HPDE6-E6E7 (cell line): ENCODE data around the gene BRI3.

Experiments used
- DNase-seq: peaks from one replicate; pipeline ENCODE4 v3.0.0; 2011; ENCODE audit warnings: missing footprints; ENCODE audit errors: extremely low spot score

Gene BRI3

DNA sequence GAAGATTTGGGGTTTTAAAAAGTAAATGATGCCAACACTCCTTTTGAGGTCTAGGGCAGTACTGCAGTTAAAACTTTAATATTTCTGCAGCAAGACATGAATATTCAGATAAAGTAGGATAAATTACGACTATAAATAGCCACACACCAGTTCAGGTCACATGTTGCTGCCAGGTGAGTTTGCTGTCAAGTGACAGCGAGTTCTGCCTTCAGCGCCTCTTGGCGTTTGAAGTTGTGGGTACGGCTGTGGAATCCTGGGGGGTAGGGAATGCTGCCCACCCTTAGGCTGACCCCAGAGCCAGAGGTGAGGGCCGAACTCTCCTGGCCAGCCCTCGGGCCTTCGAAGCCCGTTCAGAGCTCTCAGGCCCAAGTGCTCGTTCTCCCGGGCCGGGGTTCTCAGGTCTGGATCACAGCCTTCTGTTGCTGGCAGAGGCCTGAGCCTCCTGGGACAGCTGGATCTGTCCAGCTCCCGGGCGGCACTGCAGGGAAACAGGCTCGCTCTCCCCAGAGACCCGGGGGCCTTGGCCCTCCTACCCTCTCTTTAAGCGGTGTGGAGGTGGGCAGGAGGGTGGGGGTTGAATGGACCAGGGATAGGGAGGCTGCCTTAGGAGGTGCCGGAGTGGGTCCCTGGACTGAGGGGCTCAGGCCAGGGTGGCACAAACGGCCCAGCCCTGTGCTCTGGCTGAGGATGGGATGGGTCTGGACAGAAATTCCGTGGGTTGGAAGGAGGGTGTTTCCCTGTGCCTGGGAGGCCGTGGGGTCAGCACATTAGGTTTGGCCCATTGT, 5.4 kb downstream of the BRI3 start:
- no peak for DNase-seq

DNA sequence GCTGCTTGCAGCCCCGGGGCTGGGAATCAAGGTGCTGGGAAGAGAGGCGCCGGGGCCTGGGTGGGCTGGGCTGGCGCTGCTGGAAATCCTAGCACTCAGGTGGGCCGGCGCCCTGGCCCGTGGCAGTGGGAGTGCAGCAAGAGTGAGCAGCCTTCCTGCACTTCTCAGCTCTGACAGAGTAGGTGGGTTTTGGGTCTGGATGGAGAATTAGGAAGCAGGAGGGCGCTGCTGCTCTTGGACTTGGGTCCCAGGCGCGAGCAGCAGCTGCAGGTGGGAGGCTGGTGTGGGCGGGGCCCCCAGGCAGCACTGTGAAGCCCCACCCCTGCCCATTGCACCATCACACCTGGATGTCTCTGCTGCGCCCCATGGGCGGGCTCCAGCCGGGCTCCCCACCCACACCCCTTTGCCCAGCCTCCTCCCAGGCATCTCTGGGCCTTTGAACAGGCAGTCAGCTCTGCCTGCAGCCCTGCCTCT, 6.0 kb downstream of the BRI3 start:
- peak; percentile 91 for DNase-seq

DNA sequence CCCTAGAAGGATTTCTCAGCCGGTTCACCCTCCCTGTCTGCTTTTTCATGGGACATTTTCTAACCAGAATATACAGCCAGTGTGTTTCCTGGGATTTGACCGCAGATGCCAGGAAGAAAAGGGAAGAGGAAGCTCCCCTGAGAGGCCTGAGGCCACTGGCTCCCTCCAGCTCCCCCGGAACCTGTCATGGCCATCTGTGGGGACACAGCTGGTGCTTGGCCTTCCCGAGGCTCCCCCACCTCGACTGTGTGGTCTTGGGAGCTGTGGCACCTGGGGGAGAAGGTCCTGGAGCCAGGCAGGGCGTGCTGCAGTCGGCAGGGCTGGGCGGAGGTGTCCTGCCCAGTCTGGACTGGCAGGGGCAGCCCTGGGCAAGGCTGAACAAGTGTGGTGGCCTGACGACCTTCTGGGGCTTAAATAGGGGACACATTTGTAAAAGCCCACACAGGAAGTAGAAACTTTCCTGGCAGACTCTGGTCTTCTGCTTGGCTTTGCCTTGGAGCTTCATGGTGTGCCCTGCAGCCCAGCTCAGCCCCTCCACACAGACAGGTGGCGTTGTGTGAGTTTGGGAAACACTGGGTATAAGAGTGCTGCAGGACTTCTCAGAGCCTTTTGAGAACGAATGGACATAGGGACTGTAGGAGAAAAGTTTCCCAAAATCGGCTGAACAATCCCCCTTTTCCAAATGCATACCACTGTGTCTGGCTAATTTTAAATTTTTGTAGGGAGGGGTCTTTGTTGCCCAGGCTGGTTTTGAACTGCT, 6.8 kb downstream of the BRI3 start:
- DNase-seq, result no peak

GRCh38 chr7:98289333-98289875, 7.9 kb downstream of the BRI3 start:
- no peak for DNase-seq

DNA sequence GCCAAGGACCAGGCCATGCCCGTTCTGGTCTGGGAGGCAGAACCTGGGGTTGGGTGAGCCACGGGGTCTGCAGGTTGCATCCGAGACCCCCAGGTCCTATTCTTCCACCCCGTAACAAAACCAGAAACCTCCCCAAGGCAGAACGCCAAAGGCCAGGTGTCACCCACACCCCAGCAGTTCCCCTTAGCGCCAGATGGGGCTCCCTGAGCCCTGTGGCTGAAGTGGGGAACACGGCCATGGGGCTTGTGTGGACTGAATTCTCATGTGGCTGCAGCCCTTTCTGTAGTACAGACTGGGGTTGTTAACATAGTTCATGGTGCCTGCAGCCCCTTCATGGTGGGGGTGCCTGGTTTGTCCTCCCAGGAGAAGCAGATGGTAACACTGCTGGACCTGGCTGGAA, 10.2 kb downstream of the BRI3 start:
- no peak for DNase-seq

DNA sequence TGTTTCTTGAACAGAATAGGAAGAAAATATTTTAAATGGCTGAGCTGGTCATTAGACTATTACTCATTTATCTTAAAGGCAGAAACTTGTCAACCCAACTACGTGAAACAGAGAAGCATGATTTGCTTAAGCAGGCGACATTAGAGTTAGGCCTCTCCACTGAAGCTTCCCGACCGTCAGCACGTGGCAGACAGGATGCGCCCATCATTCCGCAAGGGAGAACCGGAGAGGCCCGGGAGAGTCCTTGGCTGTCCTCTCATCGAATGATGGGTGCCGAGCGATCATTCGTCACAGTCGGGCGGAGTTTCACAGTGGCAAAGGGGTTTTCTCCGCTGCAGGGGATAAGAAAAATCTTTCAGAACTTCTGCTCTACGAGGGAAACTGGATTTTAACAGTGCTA, 11.8 kb downstream of the BRI3 start:
- DNase-seq, result no peak

DNA sequence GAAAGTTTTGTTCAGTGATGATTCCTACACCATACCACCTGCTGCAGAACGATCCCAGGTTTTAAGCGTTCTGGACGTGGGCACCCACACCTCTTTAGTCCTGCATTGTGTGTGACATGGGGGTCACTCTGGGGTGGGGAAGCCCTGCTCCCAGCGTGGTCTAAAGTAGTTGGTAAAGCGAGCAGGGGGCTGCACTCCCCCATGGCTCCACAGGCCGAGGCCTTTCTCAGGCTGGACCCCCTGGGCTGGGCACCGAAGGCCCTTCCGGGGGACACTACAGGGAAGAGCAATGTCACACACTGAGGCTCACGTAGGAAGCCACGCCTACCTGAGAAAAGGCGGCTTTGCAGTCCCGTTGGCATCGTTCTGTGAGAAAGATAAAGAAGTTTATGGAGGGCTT, 12.3 kb downstream of the BRI3 start:
- no peak for DNase-seq

DNA sequence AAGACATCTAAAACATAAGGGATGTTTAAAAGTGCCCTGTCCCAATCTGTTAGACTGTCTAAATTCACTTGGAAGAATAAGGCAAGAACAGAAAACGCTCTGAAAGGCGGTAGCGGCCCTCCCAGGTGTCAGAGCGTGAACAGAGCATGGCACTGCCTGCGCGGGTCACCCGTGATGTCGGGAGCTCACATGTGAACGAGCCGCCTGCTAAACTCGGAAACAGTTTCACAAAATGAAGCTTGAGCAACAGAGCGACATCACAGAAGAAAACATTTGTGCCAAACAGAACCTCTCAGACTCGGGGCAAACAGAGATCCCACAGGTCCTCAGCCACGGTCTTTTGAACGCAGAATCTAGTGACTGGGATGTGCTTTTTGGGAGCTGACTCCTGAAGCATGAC, 12.8 kb downstream of the BRI3 start:
- no peak for DNase-seq

- DNase-seq, result peak; percentile 74
These were observed 13.4 kb downstream of the BRI3 start for GRCh38 chr7:98294798-98295382.

DNA sequence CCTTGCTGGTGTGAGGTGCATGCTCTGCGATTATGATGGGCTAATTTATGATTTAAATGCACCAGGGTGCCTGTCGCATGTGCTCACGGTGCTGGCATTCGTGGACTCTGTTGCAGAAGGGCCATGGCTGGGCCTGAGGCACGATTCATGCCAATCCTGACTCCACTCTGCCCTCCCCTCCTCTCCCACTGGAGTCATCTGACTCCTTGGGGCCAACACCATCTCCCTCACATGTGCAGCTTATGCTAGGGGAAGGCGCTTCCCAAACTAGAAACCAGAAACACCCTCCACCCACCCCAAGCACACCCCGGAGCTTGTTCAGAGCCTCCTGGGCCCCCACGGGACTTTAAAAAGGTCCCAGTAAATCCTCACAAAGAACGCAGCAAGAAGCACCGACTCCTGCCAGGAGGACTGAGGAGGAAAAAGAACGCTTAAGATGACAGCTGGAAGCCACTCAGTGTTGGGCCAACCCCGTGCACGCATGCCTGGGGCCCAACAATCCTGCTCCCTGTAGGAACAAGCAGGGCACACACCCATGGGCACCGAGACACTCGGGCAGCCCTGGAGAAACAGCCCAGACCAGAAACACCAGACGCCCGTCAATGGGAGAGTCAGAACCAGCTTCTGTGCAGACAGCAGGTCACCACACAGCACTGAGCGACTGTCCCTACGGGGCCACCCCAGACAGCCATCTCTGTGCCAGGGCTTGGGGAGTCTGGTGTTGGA, 14.1 kb downstream of the BRI3 start:
- no peak for DNase-seq

DNA sequence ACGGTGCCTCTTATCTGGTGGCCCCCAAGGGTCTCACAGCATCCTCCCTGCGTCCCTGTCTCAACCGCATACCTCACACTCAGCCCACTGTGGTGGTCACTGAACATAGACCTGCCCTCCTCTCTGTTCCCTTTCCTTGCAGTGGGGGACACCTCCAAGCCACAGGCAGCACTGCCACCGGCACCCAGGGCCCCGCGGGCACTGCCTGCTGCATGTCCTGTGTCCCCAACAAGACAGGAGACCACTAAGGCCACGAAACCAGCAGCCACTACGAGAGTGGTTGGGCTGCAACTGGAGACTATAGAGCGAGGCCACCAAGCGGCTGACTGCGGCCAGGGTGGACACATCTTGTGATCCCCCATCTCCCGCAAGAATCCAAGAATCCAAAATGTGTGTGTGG, 15.3 kb downstream of the BRI3 start:
- DNase-seq, result no peak

GRCh38 chr7:98297626-98298286, 16.3 kb downstream of the BRI3 start:
- no peak for DNase-seq

DNA sequence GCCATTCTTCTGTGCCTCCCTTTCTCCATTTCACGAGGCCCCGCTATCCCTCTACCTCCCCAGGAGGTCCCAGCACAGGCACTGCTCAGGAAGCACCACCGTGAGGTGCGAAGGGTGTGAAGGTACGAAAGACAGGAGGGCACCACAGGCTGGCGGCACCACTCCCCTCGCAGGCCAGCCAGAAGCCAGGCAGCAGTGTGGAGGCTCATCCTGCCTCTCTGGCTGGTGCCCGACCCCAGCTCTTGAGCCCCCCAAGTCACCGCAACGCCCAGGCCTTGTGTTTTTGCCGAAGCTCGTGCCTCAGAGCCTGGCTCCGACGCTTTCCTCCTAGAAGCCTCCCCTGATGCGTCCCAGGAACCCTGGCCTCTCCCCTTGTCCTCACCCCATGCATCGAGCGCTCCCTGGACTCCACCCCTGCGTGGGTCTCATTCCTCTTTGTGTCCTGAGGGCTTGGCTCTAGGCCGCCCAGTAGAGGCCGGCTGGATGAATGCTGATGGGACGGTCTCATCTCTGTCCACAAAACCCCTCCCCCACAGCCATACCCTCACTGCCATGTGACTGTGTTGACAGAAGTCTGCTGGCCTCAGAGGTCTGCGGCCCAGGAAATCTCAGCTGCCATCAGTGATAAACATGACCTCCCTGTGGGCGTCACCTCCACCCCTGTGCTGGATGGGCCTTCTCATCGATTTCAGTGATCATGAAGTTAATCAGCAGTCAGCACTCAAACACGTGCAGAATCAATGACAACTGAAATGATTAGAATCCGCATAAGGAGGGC, 19.3 kb downstream of the BRI3 start:
- no peak for DNase-seq

DNA sequence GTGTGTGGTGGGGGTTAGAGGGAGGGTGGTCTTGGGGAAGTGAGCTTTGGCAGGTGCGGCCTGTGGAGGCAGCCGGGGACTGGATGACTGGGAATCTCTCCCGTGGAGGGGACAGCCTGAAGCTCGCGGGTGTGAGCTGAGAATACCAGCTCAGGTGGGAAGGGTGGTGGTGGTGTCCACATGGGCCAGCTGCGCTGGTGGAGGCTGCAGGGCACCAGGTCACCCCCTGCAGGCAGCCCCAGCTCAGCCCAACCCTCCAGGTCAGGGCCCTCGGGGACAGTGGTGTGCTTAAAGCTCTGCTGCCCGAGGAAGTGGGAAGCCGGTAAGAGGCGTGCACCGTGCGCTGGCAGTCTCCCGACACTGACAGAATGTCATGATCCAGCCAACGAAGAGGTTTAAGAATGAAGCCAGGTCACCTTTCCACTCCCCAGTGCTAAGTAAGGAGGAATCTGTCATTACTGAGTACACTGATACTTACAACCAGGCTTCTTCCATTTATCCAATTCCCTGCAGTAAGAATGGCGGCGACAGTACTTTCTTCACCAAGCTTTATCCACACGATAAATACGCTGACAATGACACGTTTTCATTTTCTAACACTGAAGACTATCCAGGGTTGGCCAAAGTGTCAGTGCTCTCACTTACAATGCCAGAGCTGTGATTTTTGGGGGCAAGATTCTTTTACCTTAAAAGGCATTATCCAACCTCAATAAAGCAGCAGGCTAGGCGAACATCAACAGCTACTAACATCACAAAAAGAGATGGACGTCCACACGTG, 20.4 kb downstream of the BRI3 start:
- no peak for DNase-seq

GRCh38 chr7:98303176-98303865, 21.8 kb downstream of the BRI3 start:
- no peak for DNase-seq

GRCh38 chr7:98303906-98304305, 22.4 kb downstream of the BRI3 start:
- no peak for DNase-seq

- no peak for DNase-seq
These were observed 24.6 kb downstream of the BRI3 start for GRCh38 chr7:98305951-98306535.

DNA sequence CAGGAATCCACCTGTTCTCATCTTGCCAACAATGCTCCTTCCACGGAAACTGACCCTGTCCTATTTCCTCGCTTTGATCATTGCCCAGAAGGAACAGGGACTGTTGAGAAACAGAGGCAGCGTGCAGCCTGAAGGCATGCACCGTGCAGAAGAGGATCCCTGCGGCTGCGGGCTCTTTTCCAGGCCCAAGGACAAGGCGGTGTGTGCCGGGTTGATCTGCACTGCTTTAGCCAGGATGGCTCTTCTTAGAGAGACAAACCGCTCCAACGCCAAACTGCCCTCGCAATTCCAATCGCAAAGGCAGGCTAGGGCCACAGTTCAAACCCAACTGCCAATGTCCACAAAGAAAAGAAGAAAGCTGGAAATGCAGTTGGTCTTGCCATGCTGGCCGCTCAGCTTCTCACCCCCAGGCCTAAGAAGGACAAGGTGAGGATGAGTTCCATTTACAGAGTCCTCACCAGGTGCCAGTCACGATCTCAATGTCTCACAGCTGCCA, 26.5 kb downstream of the BRI3 start:
- no peak for DNase-seq

- no peak for DNase-seq
These were observed 28.1 kb downstream of the BRI3 start for GRCh38 chr7:98309566-98309965.
